ENCODE results near the gene TXLNB. TPM values are rescaled to one million over a fixed set of nuclear protein-coding genes. Genes with fewer than 3 reads are reported as not detected.

The TXLNB gene
- total RNA-seq, 1 experiment from 2014 or later = not detected

DNA sequence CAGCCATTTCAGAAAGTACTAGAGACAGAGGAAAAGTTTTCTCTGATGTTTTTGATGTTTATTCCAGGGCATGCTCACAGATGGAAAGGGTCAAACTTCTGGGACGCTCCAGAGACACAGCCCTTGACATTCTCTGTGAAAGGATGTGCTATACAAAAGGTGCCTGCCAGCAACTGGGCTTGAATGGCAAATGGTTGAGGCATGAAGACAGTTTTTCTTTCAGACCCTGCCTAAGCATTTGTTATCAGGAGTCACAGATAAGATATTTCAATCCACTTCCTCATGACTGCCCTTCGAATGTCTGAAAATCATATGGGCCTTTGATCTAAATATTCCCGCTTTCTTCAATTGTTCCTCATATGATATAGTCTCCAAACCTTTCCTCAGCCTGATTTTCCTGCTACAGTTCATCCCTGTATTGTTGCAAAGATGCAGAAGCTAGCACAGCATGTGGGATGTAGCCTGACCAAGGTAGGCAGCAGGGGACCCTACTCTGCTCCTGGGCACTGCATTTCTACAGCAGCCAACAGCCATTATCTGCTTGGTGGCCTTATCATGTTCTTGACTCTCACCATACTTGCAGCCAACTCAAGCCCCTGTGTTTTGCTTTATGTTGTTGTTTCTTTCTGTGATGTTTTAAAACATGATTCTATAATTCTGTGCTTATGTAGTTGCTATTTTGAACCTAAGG is 14.6 kb upstream of the TXLNB start:
- TF ChIP-seq, protein P1, sequence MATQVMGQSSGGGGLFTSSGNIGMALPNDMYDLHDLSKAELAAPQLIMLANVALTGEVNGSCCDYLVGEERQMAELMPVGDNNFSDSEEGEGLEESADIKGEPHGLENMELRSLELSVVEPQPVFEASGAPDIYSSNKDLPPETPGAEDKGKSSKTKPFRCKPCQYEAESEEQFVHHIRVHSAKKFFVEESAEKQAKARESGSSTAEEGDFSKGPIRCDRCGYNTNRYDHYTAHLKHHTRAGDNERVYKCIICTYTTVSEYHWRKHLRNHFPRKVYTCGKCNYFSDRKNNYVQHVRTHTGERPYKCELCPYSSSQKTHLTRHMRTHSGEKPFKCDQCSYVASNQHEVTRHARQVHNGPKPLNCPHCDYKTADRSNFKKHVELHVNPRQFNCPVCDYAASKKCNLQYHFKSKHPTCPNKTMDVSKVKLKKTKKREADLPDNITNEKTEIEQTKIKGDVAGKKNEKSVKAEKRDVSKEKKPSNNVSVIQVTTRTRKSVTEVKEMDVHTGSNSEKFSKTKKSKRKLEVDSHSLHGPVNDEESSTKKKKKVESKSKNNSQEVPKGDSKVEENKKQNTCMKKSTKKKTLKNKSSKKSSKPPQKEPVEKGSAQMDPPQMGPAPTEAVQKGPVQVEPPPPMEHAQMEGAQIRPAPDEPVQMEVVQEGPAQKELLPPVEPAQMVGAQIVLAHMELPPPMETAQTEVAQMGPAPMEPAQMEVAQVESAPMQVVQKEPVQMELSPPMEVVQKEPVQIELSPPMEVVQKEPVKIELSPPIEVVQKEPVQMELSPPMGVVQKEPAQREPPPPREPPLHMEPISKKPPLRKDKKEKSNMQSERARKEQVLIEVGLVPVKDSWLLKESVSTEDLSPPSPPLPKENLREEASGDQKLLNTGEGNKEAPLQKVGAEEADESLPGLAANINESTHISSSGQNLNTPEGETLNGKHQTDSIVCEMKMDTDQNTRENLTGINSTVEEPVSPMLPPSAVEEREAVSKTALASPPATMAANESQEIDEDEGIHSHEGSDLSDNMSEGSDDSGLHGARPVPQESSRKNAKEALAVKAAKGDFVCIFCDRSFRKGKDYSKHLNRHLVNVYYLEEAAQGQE (IDR thresholded peaks at IDR 0.05; ENCODE audit: insufficient read depth in 1 of 2, low read depth in 2 of 2, low read length in 1 of 2) = no peak
- TF ChIP-seq POLR2AphosphoS5 (IDR thresholded peaks at IDR 0.05; ENCODE audit: low read depth, low read length) = no peak
- TF ChIP-seq, protein P2, sequence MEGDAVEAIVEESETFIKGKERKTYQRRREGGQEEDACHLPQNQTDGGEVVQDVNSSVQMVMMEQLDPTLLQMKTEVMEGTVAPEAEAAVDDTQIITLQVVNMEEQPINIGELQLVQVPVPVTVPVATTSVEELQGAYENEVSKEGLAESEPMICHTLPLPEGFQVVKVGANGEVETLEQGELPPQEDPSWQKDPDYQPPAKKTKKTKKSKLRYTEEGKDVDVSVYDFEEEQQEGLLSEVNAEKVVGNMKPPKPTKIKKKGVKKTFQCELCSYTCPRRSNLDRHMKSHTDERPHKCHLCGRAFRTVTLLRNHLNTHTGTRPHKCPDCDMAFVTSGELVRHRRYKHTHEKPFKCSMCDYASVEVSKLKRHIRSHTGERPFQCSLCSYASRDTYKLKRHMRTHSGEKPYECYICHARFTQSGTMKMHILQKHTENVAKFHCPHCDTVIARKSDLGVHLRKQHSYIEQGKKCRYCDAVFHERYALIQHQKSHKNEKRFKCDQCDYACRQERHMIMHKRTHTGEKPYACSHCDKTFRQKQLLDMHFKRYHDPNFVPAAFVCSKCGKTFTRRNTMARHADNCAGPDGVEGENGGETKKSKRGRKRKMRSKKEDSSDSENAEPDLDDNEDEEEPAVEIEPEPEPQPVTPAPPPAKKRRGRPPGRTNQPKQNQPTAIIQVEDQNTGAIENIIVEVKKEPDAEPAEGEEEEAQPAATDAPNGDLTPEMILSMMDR (IDR thresholded peaks at IDR 0.05) = no peak
- TF ChIP-seq SIN3A (IDR thresholded peaks at IDR 0.05; ENCODE audit: borderline replicate concordance, insufficient read depth, low read depth, low read length) = no peak
- no peak for TF ChIP-seq TCF7L2 (IDR thresholded peaks at IDR 0.05; ENCODE audit: low read depth, low read length)
- POLR2A ChIA-PET = no interaction called here
- Histone ChIP-seq H3K27me3 (ENCODE audit: control insufficient read depth, insufficient read depth, low read length) (peaks cover 28% of the 10 kb centered on the region), H3K27ac (ENCODE audit: low read length) (no peak overlapping the region), H3K36me3 (ENCODE audit: control insufficient read depth, insufficient read depth, low read length) (no peaks in the 10 kb centered on the region), H3K4me3 (ENCODE audit: low read depth in 2 of 2, low read length in 2 of 2) (no peak overlapping the region), H3K9me3 (ENCODE audit: control insufficient read depth, insufficient read depth, low read depth, low read length) (no peaks in the 10 kb centered on the region), H3K4me1 (ENCODE audit: control insufficient read depth, insufficient read depth, low read length) (no peaks in the 10 kb centered on the region)
- intact Hi-C loops (cut with micrococcal nuclease; ENCODE audit: unreplicated experiment) (no loop called here), in situ Hi-C loops (cut with HindIII; ENCODE audit: low pct_unique_long_range_greater_than_20kb, low sequenced_read_pairs) (no loop called here)
- DNase-seq (ENCODE audit: low read depth, low spot score) (no peak), ATAC-seq (no peak)
- CTCF ChIA-PET = no interaction called here
- no TSS peak for BruUV-seq (replicated peaks)

DNA sequence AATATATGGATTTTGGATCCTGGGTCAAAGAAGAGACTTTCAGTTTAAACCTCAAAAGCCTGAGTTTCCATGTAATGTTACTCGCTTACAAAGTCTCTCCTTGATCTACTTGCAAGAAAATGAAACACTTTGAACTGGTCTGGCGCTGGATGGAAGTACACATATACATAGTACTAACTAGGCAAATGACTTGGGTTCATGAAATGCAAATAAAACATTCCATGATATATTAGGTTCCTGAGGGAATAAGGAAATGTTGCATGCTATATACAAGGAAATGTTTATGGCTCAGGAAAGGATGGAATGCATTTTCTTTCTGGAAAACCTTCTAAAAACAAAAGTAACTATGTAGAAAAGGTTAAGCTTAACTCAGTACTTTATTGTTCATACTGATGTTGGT is 11.4 kb upstream of the TXLNB start:
- DNase-seq (ENCODE audit: low read depth, low spot score) (no peak), ATAC-seq (no peak)
- no TSS peak for BruUV-seq (replicated peaks)
- ChIA-PET POLR2A (no interaction called here), CTCF (no interaction called here)
- TF ChIP-seq, protein P2 (IDR thresholded peaks at IDR 0.05) = no peak
- TF ChIP-seq TCF7L2 (IDR thresholded peaks at IDR 0.05; ENCODE audit: low read depth, low read length) (no peak), POLR2AphosphoS5 (IDR thresholded peaks at IDR 0.05; ENCODE audit: low read depth, low read length) (no peak), SIN3A (IDR thresholded peaks at IDR 0.05; ENCODE audit: borderline replicate concordance, insufficient read depth, low read depth, low read length) (no peak)
- TF ChIP-seq, protein P1 (IDR thresholded peaks at IDR 0.05; ENCODE audit: insufficient read depth in 1 of 2, low read depth in 2 of 2, low read length in 1 of 2) = no peak
- Histone ChIP-seq H3K36me3 (ENCODE audit: control insufficient read depth, insufficient read depth, low read length) (no peaks in the 10 kb centered on the region), H3K27me3 (ENCODE audit: control insufficient read depth, insufficient read depth, low read length) (peaks cover 28% of the 10 kb centered on the region), H3K27ac (ENCODE audit: low read length) (no peak overlapping the region), H3K4me1 (ENCODE audit: control insufficient read depth, insufficient read depth, low read length) (no peaks in the 10 kb centered on the region), H3K4me3 (ENCODE audit: low read depth in 2 of 2, low read length in 2 of 2) (no peak overlapping the region), H3K9me3 (ENCODE audit: control insufficient read depth, insufficient read depth, low read depth, low read length) (no peaks in the 10 kb centered on the region)
- in situ Hi-C loops (cut with HindIII; ENCODE audit: low pct_unique_long_range_greater_than_20kb, low sequenced_read_pairs) = no loop called here
- intact Hi-C loops (cut with micrococcal nuclease; ENCODE audit: unreplicated experiment) = no loop called here
